NCI-H2196 treated with DMSO at 0.1 percent for 48 hours (cell line): ENCODE results near the gene SLC35D1.
"Not testable (repeated sequence)": the region's sequence is repeated elsewhere in the genome, so short reads cannot be mapped to it uniquely, and the experiment has no call there.

Experiments
- DNase-seq: peaks from one replicate; lab custom pipeline; 2025; ENCODE audit not compliant: unreplicated experiment; lab: John Stamatoyannopoulos, UW

Gene SLC35D1

DNA sequence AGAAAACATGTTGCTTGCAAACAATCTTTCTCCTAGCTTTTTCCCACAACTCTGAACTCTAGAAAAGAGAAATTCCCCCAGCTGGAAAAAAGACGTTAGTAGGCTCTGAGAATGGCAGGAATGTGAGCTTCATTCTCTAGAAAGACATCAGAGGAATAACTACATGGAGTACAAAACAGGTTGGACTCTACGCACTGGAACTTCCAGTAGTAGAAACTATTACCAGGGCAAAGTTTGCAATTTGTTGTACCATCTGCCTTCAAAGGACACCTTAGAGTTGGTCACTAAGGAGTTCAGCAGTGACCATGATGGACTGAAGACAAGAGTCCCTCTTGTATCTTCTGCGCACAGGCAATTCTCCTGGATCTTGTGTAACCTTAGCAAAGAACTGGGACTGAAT lies 60.9 kb downstream of the SLC35D1 start:
- DNase-seq, result no peak

DNA sequence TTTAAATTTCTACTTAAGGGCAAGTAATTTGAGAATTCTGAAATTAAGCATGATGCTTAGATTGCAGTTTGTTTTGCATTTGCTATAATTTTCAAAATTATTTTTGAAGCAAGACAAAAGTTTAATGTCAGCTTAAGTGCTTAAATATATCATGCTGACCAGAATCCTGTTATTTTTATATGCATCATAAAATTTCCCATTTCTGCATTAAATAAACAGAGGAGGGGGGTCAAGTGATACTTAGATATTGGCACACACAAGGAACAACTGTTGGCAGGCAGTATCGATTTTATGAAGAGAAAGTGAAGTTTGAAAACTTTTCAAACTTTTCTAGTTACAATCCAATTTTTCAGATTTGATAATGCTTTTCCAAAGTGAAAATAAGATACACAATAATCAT lies 68.1 kb downstream of the SLC35D1 start:
- no peak for DNase-seq

DNA sequence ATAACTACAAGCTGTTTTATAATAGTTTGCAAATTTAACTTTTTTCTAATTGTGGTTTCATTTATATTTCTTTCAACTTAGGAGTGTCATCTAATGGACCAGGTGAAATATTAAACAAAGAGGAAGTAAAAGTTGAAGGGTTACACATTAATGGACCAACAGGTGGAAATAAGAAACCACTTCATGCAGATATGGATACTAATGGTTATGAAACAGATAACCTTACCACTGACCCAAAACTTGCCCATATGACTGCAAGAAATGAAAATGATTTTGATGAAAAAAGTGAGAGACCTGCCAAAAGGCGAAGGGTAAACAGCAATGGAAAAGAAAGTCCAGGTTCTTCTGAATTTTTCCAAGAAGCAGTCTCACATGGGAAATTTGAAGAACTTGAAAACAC lies 69.5 kb downstream of the SLC35D1 start:
- DNase-seq, result no peak

DNA sequence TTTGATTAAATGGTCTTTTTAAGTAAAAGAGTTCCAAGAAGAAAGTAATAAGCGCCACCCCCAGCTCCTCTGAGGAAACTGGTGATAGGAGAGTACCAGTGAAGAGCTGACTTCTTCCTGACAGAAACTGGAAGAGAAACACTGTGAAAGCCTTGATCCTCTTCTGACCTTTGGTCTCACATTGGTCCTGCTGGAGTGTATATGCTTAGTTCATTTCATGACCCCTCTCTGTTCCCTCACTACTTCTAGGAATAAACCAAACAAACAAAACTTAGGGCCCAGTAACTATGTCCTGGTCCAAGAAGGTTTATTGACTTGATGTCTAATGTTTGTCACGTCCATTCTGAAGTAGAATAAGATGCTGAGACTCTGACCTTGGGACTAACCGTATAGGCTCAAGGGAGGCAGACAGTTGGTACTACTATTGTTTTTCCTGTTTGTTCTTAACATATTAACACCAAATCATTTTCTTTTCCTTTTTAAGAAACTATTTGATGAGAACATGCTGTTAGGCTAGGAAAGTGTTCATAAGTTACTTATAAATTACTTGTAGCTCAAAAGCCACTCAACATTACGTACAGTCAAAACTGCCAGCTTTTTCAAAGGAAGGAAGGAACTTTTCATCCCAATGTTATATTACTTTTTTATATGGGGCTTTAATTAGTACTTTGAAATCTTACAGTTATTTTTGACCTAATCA lies 71.2 kb downstream of the SLC35D1 start:
- DNase-seq, result no peak

DNA sequence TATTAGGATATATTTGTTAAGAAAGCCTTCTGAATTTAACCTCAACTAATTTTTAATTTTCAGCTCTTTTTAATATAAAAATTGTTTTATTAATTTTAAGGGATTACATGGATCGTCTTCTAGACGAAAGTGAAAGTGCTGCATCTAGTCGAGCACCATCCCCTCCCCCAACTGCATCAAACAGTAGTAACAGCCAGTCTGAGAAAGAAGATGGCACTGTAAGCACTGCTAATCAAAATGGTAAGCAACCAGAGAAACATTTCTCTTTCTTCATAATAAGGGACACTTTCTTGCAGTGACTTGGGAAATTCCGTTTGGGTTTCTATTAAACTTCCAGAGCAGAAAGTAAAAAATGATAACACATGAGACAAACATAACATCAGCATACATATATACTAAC lies 72.3 kb downstream of the SLC35D1 start:
- DNase-seq, result peak; percentile 36

DNA sequence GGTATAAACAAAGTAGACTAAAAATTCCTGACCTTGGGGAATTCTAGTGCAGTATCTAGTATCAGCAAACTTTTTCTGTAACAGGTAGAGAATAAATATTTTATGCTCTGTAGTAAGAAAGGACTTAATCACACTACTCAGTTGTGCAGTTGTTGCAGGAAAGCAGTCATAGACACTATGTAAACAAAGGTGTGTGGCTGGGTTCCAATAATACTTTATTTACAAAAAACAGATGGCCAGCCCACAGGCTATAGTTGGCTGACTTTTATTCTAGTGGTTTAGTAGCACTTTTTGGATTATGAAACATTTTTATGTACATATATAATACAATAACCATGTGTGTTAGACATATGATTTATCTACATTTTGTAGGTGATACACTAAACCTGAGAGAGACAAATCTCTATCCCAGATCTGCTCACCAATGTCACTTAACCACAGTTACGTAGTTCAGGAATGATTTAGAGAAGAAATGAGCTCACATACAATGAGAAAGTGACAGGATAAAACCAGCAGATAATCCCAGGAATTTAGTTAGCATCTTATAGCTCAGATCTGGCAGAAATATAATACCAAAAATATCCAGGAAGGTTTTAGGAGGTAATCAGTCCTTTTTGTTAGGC lies 73.1 kb downstream of the SLC35D1 start:
- DNase-seq, result peak; percentile 69

DNA sequence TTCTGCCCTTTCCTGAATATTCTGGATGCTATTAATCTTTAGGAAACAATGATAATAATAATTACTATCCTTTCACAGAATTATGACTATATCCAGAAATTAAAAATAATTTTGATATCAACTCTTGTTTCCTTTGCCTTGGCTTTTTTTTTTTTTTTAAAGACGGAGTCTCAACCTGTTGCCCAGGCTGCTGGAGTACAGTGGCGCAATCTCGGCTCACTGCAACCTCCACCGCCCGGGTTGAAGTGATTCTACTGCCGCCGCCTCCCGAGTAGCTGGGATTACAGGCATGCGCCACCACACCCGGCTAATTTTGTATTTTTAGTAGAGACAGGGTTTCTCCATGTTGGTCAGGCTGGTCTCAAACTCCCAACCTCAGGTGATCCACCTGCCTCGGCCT lies 74.3 kb downstream of the SLC35D1 start:
- not testable (repeated sequence) for DNase-seq

DNA sequence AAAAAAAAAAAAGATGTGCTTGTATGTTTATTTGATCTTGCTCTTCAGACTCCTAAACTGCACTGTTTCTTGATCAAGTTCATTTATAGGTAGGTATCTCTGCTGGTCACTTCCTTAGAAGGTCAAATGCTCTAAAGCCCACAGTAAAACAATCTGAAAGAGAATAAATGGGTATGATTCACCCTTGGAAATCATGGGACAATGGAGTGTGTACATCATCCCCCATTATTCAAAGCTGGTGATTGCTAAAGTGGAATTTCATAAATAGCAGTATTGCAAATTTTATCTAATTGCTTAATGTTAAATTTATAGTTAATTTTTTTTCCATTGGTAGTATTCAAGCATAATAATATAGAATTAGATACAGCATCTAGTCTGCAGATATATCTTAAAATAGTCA lies 75.7 kb downstream of the SLC35D1 start:
- DNase-seq, result no peak

DNA sequence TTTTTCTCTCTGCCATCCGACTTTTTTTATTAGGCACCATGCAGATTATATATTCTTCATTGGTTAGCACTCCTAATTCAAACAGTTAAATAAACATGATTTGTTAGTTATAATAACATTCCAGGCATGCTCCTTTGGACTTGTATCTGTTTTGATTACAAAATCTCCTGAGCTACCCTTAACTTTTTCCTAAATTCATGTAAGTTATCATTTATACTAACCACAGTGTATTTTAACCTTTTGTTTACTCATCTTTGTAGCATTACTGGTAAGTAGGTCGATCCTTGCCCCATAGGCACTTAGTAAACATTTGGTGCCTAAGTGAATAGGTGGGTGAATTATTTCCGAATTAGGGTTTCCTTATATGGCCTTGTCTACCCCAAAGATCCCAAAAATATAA lies 85.4 kb downstream of the SLC35D1 start:
- DNase-seq, result no peak

DNA sequence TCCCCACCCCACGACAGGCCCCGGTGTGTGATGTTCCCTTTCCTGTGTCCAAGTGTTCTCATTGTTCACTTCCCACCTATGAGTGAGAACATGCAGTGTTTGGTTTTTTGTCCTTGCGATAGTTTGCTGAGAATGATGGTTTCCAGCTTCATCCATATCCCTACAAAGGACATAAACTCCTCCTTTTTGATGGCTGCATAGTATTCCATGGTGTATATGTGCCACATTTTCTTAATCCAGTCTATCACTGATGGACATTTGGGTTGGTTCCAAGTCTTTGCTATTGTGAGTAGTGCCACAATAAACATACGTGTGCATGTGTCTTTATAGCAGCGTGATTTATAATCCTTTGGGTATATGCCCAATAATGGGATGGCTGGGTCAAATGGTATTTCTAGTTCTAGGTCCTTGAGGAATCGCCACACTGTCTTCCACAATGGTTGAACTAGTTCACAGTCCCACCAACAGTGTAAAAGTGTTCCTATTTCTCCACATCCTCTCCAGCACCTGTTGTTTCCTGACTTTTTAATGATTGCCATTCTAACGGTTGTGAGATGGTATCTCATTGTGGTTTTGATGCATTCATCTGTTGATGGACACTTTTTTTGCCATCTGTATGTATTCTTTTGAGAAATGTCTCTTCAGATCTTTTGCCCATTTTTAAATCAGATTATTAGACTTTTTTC lies 87.6 kb downstream of the SLC35D1 start:
- not testable (repeated sequence) for DNase-seq

DNA sequence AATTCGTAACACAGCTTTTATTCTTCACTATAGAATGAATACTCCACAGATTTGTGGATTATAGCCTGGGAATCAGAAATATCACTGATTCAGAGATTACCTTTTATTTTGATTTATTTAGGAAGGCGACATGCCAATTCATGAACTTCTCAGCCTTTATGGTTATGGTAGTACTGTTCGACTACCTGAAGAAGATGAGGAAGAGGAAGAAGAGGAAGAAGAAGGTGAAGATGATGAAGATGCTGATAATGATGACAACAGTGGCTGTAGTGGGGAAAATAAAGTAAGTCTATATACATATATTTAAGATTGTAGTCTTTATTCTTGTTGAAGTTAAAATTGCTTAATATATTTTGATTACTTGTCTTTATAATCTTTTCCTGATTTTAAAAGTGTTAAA lies 96.0 kb downstream of the SLC35D1 start:
- no peak for DNase-seq

DNA sequence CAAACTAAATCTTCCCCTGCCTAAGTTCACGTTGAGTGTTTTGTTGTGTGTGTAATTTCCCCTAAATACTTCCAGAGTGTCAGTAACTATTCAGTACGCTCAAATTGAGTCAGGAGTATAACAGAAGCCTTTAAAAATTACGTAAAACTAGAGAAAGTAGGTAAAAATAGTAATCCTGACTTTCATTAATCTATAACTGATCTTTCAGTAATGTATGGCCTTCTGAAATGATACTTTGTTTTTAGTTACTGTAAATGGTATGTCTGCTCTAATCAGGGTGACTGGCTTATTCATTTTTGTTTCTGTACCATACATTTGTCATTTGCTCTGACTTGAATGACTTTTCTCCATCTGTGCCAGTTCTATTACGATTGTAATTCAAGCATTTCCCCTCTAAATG lies 99.7 kb downstream of the SLC35D1 start:
- DNase-seq, result no peak

DNA sequence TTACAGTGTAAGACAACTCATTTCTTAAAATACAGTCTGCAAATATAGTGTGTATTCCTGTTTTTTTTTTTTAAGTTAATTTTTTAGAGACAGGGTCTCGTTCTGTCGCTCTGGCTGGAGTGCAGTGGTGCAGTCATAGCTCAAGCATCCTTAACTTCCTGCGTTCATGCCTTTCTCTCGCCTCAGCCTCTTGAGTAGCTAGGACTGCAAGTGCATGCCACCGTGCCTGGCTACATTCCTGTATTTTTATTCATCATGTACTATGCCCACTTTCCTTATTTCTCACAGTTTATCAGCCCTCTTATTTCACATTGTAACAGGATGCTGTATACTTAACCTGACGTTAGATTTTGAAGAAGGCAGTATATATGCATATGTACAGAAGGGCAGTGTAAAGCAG lies 102.4 kb downstream of the SLC35D1 start:
- no peak for DNase-seq
